Ishikawa (cell line): ENCODE measurements around the gene CXCL17.

Source experiments
- CREB1 ChIP-seq: IDR thresholded peaks from 2 replicates; pipeline ENCODE4 v1.6.1; 2012; ENCODE audit warnings: low read depth
- EGR1 ChIP-seq: IDR thresholded peaks from 2 replicates; pipeline ENCODE4 v1.6.1; 2012
- EP300 ChIP-seq: IDR thresholded peaks from 2 replicates; pipeline ENCODE4 v1.6.1; 2012; ENCODE audit warnings: borderline replicate concordance
- FOXM1 ChIP-seq: IDR thresholded peaks from 2 replicates; pipeline ENCODE4 v1.6.1; 2012; ENCODE audit warnings: low read depth, borderline replicate concordance
- NFIC ChIP-seq: IDR thresholded peaks from 2 replicates; pipeline ENCODE4 v1.6.1; 2012
- REST ChIP-seq: IDR thresholded peaks from 2 replicates; pipeline ENCODE4 v1.6.1; 2012; ENCODE audit warnings: low read depth, mild to moderate bottlenecking
- TAF1 ChIP-seq: IDR thresholded peaks from 2 replicates; pipeline ENCODE4 v1.6.1; 2012; ENCODE audit warnings: low read depth, mild to moderate bottlenecking
- TCF12 ChIP-seq: IDR thresholded peaks from 2 replicates; pipeline ENCODE4 v1.6.1; 2012; ENCODE audit warnings: low read depth
- YY1 ChIP-seq: IDR thresholded peaks from 2 replicates; pipeline ENCODE4 v1.6.1; 2012; ENCODE audit warnings: low read depth
- TF ChIP-seq, protein P1 (sequence below): IDR thresholded peaks from 2 replicates; pipeline ENCODE4 v1.6.1; 2012
- TF ChIP-seq, protein P2 (sequence below): IDR thresholded peaks from 2 replicates; pipeline ENCODE4 v1.6.1; 2012

DNA sequence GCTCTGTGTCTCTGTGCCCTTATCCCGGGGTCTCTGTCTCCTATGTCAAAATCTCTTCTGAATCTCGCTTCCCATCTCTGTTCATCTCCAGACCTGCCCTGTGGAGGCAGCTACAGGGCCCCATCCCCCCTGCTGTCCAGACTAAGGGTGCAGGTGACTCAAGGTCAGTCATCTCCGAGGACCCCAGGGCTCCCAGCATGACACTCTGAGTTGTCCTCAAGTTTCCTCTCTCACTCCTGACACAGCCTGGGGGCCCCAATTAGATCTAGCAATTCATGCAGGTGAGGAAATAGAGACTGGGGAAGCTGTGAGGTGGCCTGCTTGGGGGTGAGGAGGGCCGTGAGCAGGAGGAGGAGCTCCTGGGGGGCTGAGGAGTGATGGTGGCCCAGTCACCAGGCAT lies 50.6 kb downstream of the CXCL17 start:
- no peak for TF ChIP-seq EP300
- no peak for TF ChIP-seq TAF1
- TF ChIP-seq NFIC: no peak
- TF ChIP-seq EGR1: no peak
- TF ChIP-seq FOXM1: no peak
- TF ChIP-seq, protein P1, sequence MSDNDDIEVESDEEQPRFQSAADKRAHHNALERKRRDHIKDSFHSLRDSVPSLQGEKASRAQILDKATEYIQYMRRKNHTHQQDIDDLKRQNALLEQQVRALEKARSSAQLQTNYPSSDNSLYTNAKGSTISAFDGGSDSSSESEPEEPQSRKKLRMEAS: no peak
- TF ChIP-seq, protein P2, sequence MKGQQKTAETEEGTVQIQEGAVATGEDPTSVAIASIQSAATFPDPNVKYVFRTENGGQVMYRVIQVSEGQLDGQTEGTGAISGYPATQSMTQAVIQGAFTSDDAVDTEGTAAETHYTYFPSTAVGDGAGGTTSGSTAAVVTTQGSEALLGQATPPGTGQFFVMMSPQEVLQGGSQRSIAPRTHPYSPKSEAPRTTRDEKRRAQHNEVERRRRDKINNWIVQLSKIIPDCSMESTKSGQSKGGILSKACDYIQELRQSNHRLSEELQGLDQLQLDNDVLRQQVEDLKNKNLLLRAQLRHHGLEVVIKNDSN: no peak
- no peak for TF ChIP-seq REST
- TF ChIP-seq CREB1: no peak
- TF ChIP-seq TCF12: no peak
- TF ChIP-seq YY1: no peak
